Loucy (cell line): Measurements from ENCODE around the gene CDH22.

Experiments used
- H2AFZ ChIP-seq: fragments of 200-600 bp; sonication (generic); 2 replicates; pipeline ENCODE4 v1.6.0; 2016; ENCODE audit warnings: antibody characterized with exemption, mild to moderate bottlenecking, low read length, moderate library complexity
- H3F3A ChIP-seq: fragments of 200-600 bp; 2 replicates; pipeline ENCODE4 v1.6.0; 2016; ENCODE audit warnings: antibody characterized with exemption, low read depth, mild to moderate bottlenecking
- H3K27me3 ChIP-seq: fragments of 200-600 bp; sonication (generic); 2 replicates; pipeline ENCODE4 v1.6.1; 2014; ENCODE audit warnings: low read length, mild to moderate bottlenecking; ENCODE audit not compliant: insufficient read depth, poor library complexity, severe bottlenecking
- H3K36me3 ChIP-seq: fragments of 200-600 bp; sonication (generic); 2 replicates; pipeline ENCODE4 v1.6.1; 2016; ENCODE audit warnings: low read length; ENCODE audit not compliant: insufficient read depth
- H3K4me1 ChIP-seq: fragments of 200-600 bp; sonication (generic); 2 replicates; pipeline ENCODE4 v1.5.1; 2014; ENCODE audit warnings: low read length, mild to moderate bottlenecking; ENCODE audit not compliant: insufficient read depth, poor library complexity, severe bottlenecking
- H3K4me2 ChIP-seq: fragments of 200-600 bp; sonication (generic); 2 replicates; pipeline ENCODE4 v1.6.0; 2014; ENCODE audit warnings: antibody characterized with exemption, low read length, low read depth, mild to moderate bottlenecking; ENCODE audit not compliant: poor library complexity, severe bottlenecking
- H3K4me3 ChIP-seq: fragments of 200-600 bp; sonication (generic); 2 replicates; pipeline ENCODE4 v1.5.1; 2014; ENCODE audit warnings: low read length, mild to moderate bottlenecking, mixed read lengths; ENCODE audit not compliant: poor library complexity, severe bottlenecking
- H3K79me2 ChIP-seq: fragments of 200-600 bp; sonication (generic); 2 replicates; pipeline ENCODE4 v1.6.1; 2014; ENCODE audit warnings: low read length; ENCODE audit not compliant: insufficient read depth
- H3K9ac ChIP-seq: fragments of 200-600 bp; sonication (generic); 2 replicates; pipeline ENCODE4 v1.6.0; 2014; ENCODE audit warnings: mild to moderate bottlenecking, low read depth, low read length, moderate library complexity; ENCODE audit not compliant: poor library complexity, severe bottlenecking
- H3K9me2 ChIP-seq: fragments of 200-600 bp; sonication (generic); replicated peaks from 2 replicates; pipeline ENCODE4 v1.6.1; 2016; ENCODE audit warnings: low read depth, low read length, mixed read lengths
- H3K9me3 ChIP-seq: fragments of 200-600 bp; sonication (generic); 2 replicates; pipeline ENCODE4 v1.6.1; 2014; ENCODE audit warnings: mild to moderate bottlenecking, antibody characterized with exemption, low read length, low read depth; ENCODE audit not compliant: insufficient read depth
- H4K20me1 ChIP-seq: fragments of 200-600 bp; sonication (generic); 2 replicates; pipeline ENCODE4 v1.6.0; 2014; ENCODE audit warnings: antibody characterized with exemption, low read length, mild to moderate bottlenecking; ENCODE audit not compliant: insufficient read depth, poor library complexity, severe bottlenecking
- CTCF ChIP-seq: fragments of 200-600 bp; sonication (generic); conservative IDR thresholded peaks from 2 replicates; pipeline ENCODE4 v1.5.1; 2014; ENCODE audit warnings: mild to moderate bottlenecking, antibody characterized with exemption, low read length
- EZH2phosphoT487 ChIP-seq: fragments of 200-600 bp; IDR thresholded peaks from 2 replicates; pipeline ENCODE4 v1.6.1; 2018; ENCODE audit warnings: antibody characterized with exemption, mild to moderate bottlenecking, moderate library complexity, borderline replicate concordance

Gene CDH22

GRCh38 chr20:46339037-46339436, 30.7 kb upstream of the CDH22 start:
- no peak overlapping the region for H3K9ac ChIP-seq
- H3K9me3 ChIP-seq = no peaks in the 10 kb centered on the region
- no peak overlapping the region for H3K4me2 ChIP-seq
- H3K79me2 ChIP-seq = no peaks in the 10 kb centered on the region
- no peaks in the 10 kb centered on the region for H4K20me1 ChIP-seq
- H3K9me2 ChIP-seq = no peaks in the 10 kb centered on the region
- no peaks in the 10 kb centered on the region for H3K27me3 ChIP-seq
- no peak for TF ChIP-seq EZH2phosphoT487
- no peak for TF ChIP-seq CTCF
- no peaks in the 10 kb centered on the region for H3F3A ChIP-seq
- no peak overlapping the region for H3K4me3 ChIP-seq
- H3K36me3 ChIP-seq = no peaks in the 10 kb centered on the region
- no peak overlapping the region for H2AFZ ChIP-seq
- H3K4me1 ChIP-seq = no peaks in the 10 kb centered on the region

GRCh38 chr20:46336735-46337134, 28.4 kb upstream of the CDH22 start:
- no peaks in the 10 kb centered on the region for H3K79me2 ChIP-seq
- H3K36me3 ChIP-seq = no peaks in the 10 kb centered on the region
- no peak overlapping the region for H3K9ac ChIP-seq
- no peaks in the 10 kb centered on the region for H3F3A ChIP-seq
- no peaks in the 10 kb centered on the region for H3K9me2 ChIP-seq
- no peaks in the 10 kb centered on the region for H3K4me1 ChIP-seq
- TF ChIP-seq EZH2phosphoT487 (no peak), CTCF (no peak)
- H4K20me1 ChIP-seq = no peaks in the 10 kb centered on the region
- H2AFZ ChIP-seq = no peak overlapping the region
- no peak overlapping the region for H3K4me3 ChIP-seq
- no peak overlapping the region for H3K4me2 ChIP-seq
- no peaks in the 10 kb centered on the region for H3K27me3 ChIP-seq
- H3K9me3 ChIP-seq = no peaks in the 10 kb centered on the region

GRCh38 chr20:46334303-46334904, 26.1 kb upstream of the CDH22 start:
- H3K4me1 ChIP-seq = no peaks in the 10 kb centered on the region

More at GRCh38 chr20:46334303-46334904, 26.1 kb upstream of the CDH22 start:
- Histone ChIP-seq H2AFZ (no peak overlapping the region), H3K79me2 (no peaks in the 10 kb centered on the region), H3K27me3 (no peaks in the 10 kb centered on the region), H3K9me2 (no peaks in the 10 kb centered on the region), H3K4me2 (no peak overlapping the region), H3K9me3 (no peaks in the 10 kb centered on the region), H3K4me3 (no peak overlapping the region), H3K9ac (no peak overlapping the region), H4K20me1 (no peaks in the 10 kb centered on the region), H3F3A (no peaks in the 10 kb centered on the region), H3K36me3 (no peaks in the 10 kb centered on the region)
- TF ChIP-seq EZH2phosphoT487 (no peak), CTCF (no peak)
